ENCODE measurements around the gene SDF2. TPM values are rescaled to one million over a fixed set of nuclear protein-coding genes. Genes with fewer than 3 reads are reported as not detected.

The SDF2 gene
- total and polyA plus RNA-seq, 2 of the 4 experiments (the other 2 are of a cell fraction), result 76.0 to 81.7 TPM

GRCh38 chr17:28655160-28655559, 6.5 kb downstream of the SDF2 start:
- Histone ChIP-seq H3K9me1 (ENCODE audit: insufficient read depth, low read length) (0 out of 2 replicates have a peak, but pooled peaks cover 8% of the 10 kb centered on the region), H4K5ac (ENCODE audit: low read depth, low read length) (no peak overlapping the region), H2AK5ac (ENCODE audit: low read depth, low read length) (no peak overlapping the region), H4K91ac (ENCODE audit: insufficient read depth, low read depth, low read length) (no peak overlapping the region), H3K79me1 (ENCODE audit: low read depth in 1 of 2, low read length in 2 of 2) (peaks cover 24 to 42% of the 10 kb centered on the region in 2 experiments), H3K36me3 (ENCODE audit: control insufficient read depth, insufficient read depth, low read length) (peaks cover 31% of the 10 kb centered on the region), H3K56ac (ENCODE audit: extremely low read depth, insufficient read depth, low read length) (no peak overlapping the region), H2AFZ (replicated peaks; ENCODE audit: low read length, poor library complexity) (no peak overlapping the region), H2BK120ac (ENCODE audit: low read depth, low read length) (no peak overlapping the region), H2AK9ac (replicated peaks; ENCODE audit: low read depth, low read length, poor library complexity) (no peak overlapping the region), H4K8ac (ENCODE audit: low read depth in 2 of 2, low read length in 2 of 2) (no peak overlapping the region), H3K4me3 (ENCODE audit: insufficient read depth, low read depth, low read length) (no peak overlapping the region), H3K14ac (replicated peaks; ENCODE audit: low read depth, low read length) (no peak overlapping the region), H3K27ac (ENCODE audit: insufficient read depth, low read length) (no peak overlapping the region), H3K4me1 (ENCODE audit: control insufficient read depth, insufficient read depth, low read length) (no peaks in the 10 kb centered on the region), H2BK20ac (ENCODE audit: low read depth, low read length) (no peak overlapping the region), H3K4ac (ENCODE audit: low read depth, low read length) (no peak overlapping the region), H3K27me3 (ENCODE audit: control insufficient read depth, insufficient read depth, low read length) (no peaks in the 10 kb centered on the region), H3K9ac (ENCODE audit: low read depth, low read length) (no peak overlapping the region), H3K23ac (ENCODE audit: low read depth, low read length) (no peak overlapping the region), H3K9me3 (ENCODE audit: control insufficient read depth, insufficient read depth, low read length) (no peaks in the 10 kb centered on the region), H3K18ac (ENCODE audit: low read depth, low read length) (no peak overlapping the region), H3K4me2 (ENCODE audit: low read depth, low read length) (no peak overlapping the region), H4K20me1 (ENCODE audit: insufficient read depth, low read length) (peaks cover 24% of the 10 kb centered on the region), H2BK5ac (ENCODE audit: low read depth, low read length, poor library complexity, severe bottlenecking) (no peak overlapping the region), H2BK15ac (ENCODE audit: low read depth, low read length) (no peak overlapping the region)
- dilution Hi-C loops (cut with HindIII; ENCODE audit: low sequenced_read_pairs, unreplicated experiment) (no loop called here), intact Hi-C loops (cut with micrococcal nuclease) (no loop called here), in situ Hi-C loops (cut with MboI; ENCODE audit: low sequenced_read_pairs) (no loop called here)
- DNase-seq (no peak), ATAC-seq (ENCODE audit: low read depth) (no peak)
- ChIA-PET POLR2A (ENCODE audit: unreplicated experiment) (no interaction called here), CTCF (no interaction called here)
- WGBS, 2 experiments (ENCODE audit: extremely low coverage in 2 of 2, insufficient read length in 1 of 2), result no CpG with 5 or more reads among the region's 5 CpGs
- TF ChIP-seq, protein P1, sequence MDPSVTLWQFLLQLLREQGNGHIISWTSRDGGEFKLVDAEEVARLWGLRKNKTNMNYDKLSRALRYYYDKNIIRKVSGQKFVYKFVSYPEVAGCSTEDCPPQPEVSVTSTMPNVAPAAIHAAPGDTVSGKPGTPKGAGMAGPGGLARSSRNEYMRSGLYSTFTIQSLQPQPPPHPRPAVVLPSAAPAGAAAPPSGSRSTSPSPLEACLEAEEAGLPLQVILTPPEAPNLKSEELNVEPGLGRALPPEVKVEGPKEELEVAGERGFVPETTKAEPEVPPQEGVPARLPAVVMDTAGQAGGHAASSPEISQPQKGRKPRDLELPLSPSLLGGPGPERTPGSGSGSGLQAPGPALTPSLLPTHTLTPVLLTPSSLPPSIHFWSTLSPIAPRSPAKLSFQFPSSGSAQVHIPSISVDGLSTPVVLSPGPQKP (IDR thresholded peaks at IDR 0.05; ENCODE audit: borderline replicate concordance, low read depth, low read length), result no peak
- TF ChIP-seq RAD21 (IDR thresholded peaks at IDR 0.05; ENCODE audit: low read length), result no peak
- no peak for TF ChIP-seq CEBPB (IDR thresholded peaks at IDR 0.05; ENCODE audit: low read depth, low read length)
- TF ChIP-seq USF2 (IDR thresholded peaks at IDR 0.05; ENCODE audit: low read depth, low read length), result no peak
- TF ChIP-seq POLR2A (IDR thresholded peaks at IDR 0.05; ENCODE audit: low read depth, low read length), result no peak
- no peak for TF ChIP-seq BHLHE40 (IDR thresholded peaks at IDR 0.05; ENCODE audit: low read depth, low read length)
- no peak for TF ChIP-seq RFX5 (IDR thresholded peaks at IDR 0.05; ENCODE audit: low read depth, low read length)
- no peak for TF ChIP-seq FOS (IDR thresholded peaks at IDR 0.05; ENCODE audit: low read depth, low read length)
- no peak for TF ChIP-seq CHD1 (IDR thresholded peaks at IDR 0.05; ENCODE audit: low read depth, low read length)
- no peak for TF ChIP-seq MAFK (IDR thresholded peaks at IDR 0.05; ENCODE audit: low read depth, low read length)
- TF ChIP-seq, protein P2, sequence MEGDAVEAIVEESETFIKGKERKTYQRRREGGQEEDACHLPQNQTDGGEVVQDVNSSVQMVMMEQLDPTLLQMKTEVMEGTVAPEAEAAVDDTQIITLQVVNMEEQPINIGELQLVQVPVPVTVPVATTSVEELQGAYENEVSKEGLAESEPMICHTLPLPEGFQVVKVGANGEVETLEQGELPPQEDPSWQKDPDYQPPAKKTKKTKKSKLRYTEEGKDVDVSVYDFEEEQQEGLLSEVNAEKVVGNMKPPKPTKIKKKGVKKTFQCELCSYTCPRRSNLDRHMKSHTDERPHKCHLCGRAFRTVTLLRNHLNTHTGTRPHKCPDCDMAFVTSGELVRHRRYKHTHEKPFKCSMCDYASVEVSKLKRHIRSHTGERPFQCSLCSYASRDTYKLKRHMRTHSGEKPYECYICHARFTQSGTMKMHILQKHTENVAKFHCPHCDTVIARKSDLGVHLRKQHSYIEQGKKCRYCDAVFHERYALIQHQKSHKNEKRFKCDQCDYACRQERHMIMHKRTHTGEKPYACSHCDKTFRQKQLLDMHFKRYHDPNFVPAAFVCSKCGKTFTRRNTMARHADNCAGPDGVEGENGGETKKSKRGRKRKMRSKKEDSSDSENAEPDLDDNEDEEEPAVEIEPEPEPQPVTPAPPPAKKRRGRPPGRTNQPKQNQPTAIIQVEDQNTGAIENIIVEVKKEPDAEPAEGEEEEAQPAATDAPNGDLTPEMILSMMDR (conservative IDR thresholded peaks at IDR 0.05; ENCODE audit: low read depth, low read length), result no peak
- no peak for TF ChIP-seq RCOR1 (IDR thresholded peaks at IDR 0.05; ENCODE audit: insufficient replicate concordance, low read length)
- no peak for TF ChIP-seq SMC3 (IDR thresholded peaks at IDR 0.05; ENCODE audit: low read depth, low read length)
- BruUV-seq (replicated peaks), result no TSS peak
